HL-60 (cell line): ENCODE results near the gene DYRK1A.

Experiments used
- DNase-seq, 2 experiments: peaks; one replicate each; pipeline ENCODE4 v3.0.0-alpha.2; 2010 to 2020; ENCODE audit warnings: low read depth in 1 of 2, low spot score in 1 of 2
- H3K27ac ChIP-seq: fragments of 250-450 bp; sonication (Bioruptor Pico); replicated peaks from 2 replicates; pipeline ENCODE4 v1.5.1; 2020; ENCODE audit warnings: mild to moderate bottlenecking, moderate library complexity
- H3K27me3 ChIP-seq: fragments of 250-450 bp; sonication (Bioruptor Pico); 2 replicates; pipeline ENCODE4 v1.5.1; 2021; ENCODE audit warnings: mild to moderate bottlenecking, moderate library complexity; ENCODE audit not compliant: insufficient read depth, poor library complexity, severe bottlenecking
- H3K4me3 ChIP-seq: replicated peaks from 2 replicates; pipeline ENCODE4 v1.5.1; 2011; ENCODE audit warnings: mild to moderate bottlenecking, control low read depth, low read length; ENCODE audit not compliant: insufficient read depth
- CTCF ChIP-seq: IDR thresholded peaks from one replicate; pipeline ENCODE4 v1.5.1; 2011; ENCODE audit warnings: low read length, control low read depth, inconsistent platforms; ENCODE audit not compliant: insufficient read depth
- GABPA ChIP-seq: IDR thresholded peaks from 2 replicates; pipeline ENCODE4 v1.6.1; 2012; ENCODE audit warnings: low read depth
- POLR2AphosphoS5 ChIP-seq: IDR thresholded peaks from 2 replicates; pipeline ENCODE4 v1.6.1; 2012; ENCODE audit warnings: low read depth
- REST ChIP-seq: IDR thresholded peaks from 2 replicates; pipeline ENCODE4 v1.6.1; 2012; ENCODE audit warnings: low read depth; ENCODE audit not compliant: insufficient replicate concordance
- SPI1 ChIP-seq: IDR thresholded peaks from 2 replicates; pipeline ENCODE4 v1.6.1; 2012; ENCODE audit warnings: low read depth, mild to moderate bottlenecking, borderline replicate concordance

DYRK1A gene

GRCh38 chr21:37331411-37331810 is 35.2 kb upstream of the DYRK1A start:
- no peak for DNase-seq
- Histone ChIP-seq H3K27me3 (no peaks in the 10 kb centered on the region), H3K4me3 (no peak overlapping the region), H3K27ac (no peak overlapping the region)
- TF ChIP-seq REST (no peak), CTCF (no peak), POLR2AphosphoS5 (no peak), GABPA (no peak), SPI1 (no peak)

GRCh38 chr21:37335053-37335452 is 31.5 kb upstream of the DYRK1A start:
- Histone ChIP-seq H3K27me3 (no peaks in the 10 kb centered on the region), H3K4me3 (no peak overlapping the region), H3K27ac (no peak overlapping the region)
- no peak for DNase-seq
- no peak for TF ChIP-seq SPI1
- TF ChIP-seq REST, result no peak
- no peak for TF ChIP-seq GABPA
- TF ChIP-seq POLR2AphosphoS5, result no peak
- no peak for TF ChIP-seq CTCF

GRCh38 chr21:37337179-37337578 is 29.4 kb upstream of the DYRK1A start:
- no peak overlapping the region for H3K27ac ChIP-seq
- TF ChIP-seq REST (no peak), SPI1 (no peak), POLR2AphosphoS5 (no peak), CTCF (no peak)
- H3K27me3 ChIP-seq, result no peaks in the 10 kb centered on the region
- H3K4me3 ChIP-seq, result no peak overlapping the region
- DNase-seq, result no peak
